ENCODE measurements around the gene DCC. TPM values are rescaled to one million over a fixed set of nuclear protein-coding genes. Genes with fewer than 3 reads are reported as not detected.

Gene DCC
- total and polyA plus RNA-seq, 5 donors from 2014 or later, result not detected

GRCh38 chr18:52999633-53000032, 659.6 kb downstream of the DCC start:
- Mint-ChIP-seq H3K4me3 (no peak overlapping the region), H3K27me3 (no peaks in the 10 kb centered on the region), H3K9me3 (peaks cover 2 to 15% (median 7%) of the 10 kb centered on the region in 7 donors), H3K27ac (no peak overlapping the region), H3K4me1 (no peaks in the 10 kb centered on the region), H3K36me3 (no peaks in the 10 kb centered on the region)
- Histone ChIP-seq H3K4me3 (ENCODE audit: low read depth, low read length) (no peak overlapping the region), H3K4me1 (ENCODE audit: control insufficient read depth, insufficient read depth, low read length, poor library complexity, severe bottlenecking) (no peaks in the 10 kb centered on the region), H3K9me3 (ENCODE audit: control insufficient read depth in 2 of 2, low read length in 2 of 2) (no peaks in the 10 kb centered on the region), H3K36me3 (ENCODE audit: control insufficient read depth, insufficient read depth, low read length) (no peaks in the 10 kb centered on the region), H3K27ac (ENCODE audit: insufficient read depth, low read length, poor library complexity, severe bottlenecking) (no peak overlapping the region), H3K27me3 (ENCODE audit: control insufficient read depth, insufficient read depth, low read length) (no peaks in the 10 kb centered on the region)
- ATAC-seq (ENCODE audit: low read depth in 2 of 2) (no peak), DNase-seq (no peak)

GRCh38 chr18:53004798-53005197, 664.8 kb downstream of the DCC start:
- Mint-ChIP-seq H3K4me3 (no peak overlapping the region), H3K27ac (no peak overlapping the region), H3K36me3 (no peaks in the 10 kb centered on the region), H3K9me3 (peaks cover 2 to 11% (median 6%) of the 10 kb centered on the region in 7 donors), H3K4me1 (no peaks in the 10 kb centered on the region), H3K27me3 (no peaks in the 10 kb centered on the region)
- H3K27me3 ChIP-seq (ENCODE audit: control insufficient read depth, insufficient read depth, low read length), result no peaks in the 10 kb centered on the region
- H3K4me1 ChIP-seq (ENCODE audit: control insufficient read depth, insufficient read depth, low read length, poor library complexity, severe bottlenecking), result no peaks in the 10 kb centered on the region
- no peaks in the 10 kb centered on the region for H3K9me3 ChIP-seq (ENCODE audit: control insufficient read depth in 2 of 2, low read length in 2 of 2)
- H3K27ac ChIP-seq (ENCODE audit: insufficient read depth, low read length, poor library complexity, severe bottlenecking), result no peak overlapping the region
- DNase-seq, result no peak
- H3K4me3 ChIP-seq (ENCODE audit: low read depth, low read length), result no peak overlapping the region
- no peak for ATAC-seq (ENCODE audit: low read depth in 2 of 2)
- no peaks in the 10 kb centered on the region for H3K36me3 ChIP-seq (ENCODE audit: control insufficient read depth, insufficient read depth, low read length)

GRCh38 chr18:53018791-53019190, 678.8 kb downstream of the DCC start:
- H3K4me1 ChIP-seq (ENCODE audit: control insufficient read depth, insufficient read depth, low read length, poor library complexity, severe bottlenecking), result no peaks in the 10 kb centered on the region
- Mint-ChIP-seq H3K27ac (no peak overlapping the region), H3K27me3 (no peaks in the 10 kb centered on the region), H3K36me3 (no peaks in the 10 kb centered on the region), H3K9me3 (peaks cover 0 to 13% (median 3%) of the 10 kb centered on the region in 7 donors), H3K4me3 (no peak overlapping the region), H3K4me1 (no peaks in the 10 kb centered on the region)
- no peaks in the 10 kb centered on the region for H3K36me3 ChIP-seq (ENCODE audit: control insufficient read depth, insufficient read depth, low read length)
- no peaks in the 10 kb centered on the region for H3K27me3 ChIP-seq (ENCODE audit: control insufficient read depth, insufficient read depth, low read length)
- DNase-seq, result no peak
- H3K27ac ChIP-seq (ENCODE audit: insufficient read depth, low read length, poor library complexity, severe bottlenecking), result no peak overlapping the region
- ATAC-seq (ENCODE audit: low read depth in 2 of 2), result no peak
- H3K9me3 ChIP-seq (ENCODE audit: control insufficient read depth in 2 of 2, low read length in 2 of 2), result no peaks in the 10 kb centered on the region
- no peak overlapping the region for H3K4me3 ChIP-seq (ENCODE audit: low read depth, low read length)

GRCh38 chr18:53025247-53025646, 685.2 kb downstream of the DCC start:
- Mint-ChIP-seq H3K36me3 (no peaks in the 10 kb centered on the region), H3K27me3 (no peaks in the 10 kb centered on the region), H3K9me3 (peaks cover 0 to 22% (median 5%) of the 10 kb centered on the region in 7 donors), H3K27ac (no peak overlapping the region), H3K4me3 (no peak overlapping the region), H3K4me1 (no peaks in the 10 kb centered on the region)
- Histone ChIP-seq H3K4me1 (ENCODE audit: control insufficient read depth, insufficient read depth, low read length, poor library complexity, severe bottlenecking) (no peaks in the 10 kb centered on the region), H3K36me3 (ENCODE audit: control insufficient read depth, insufficient read depth, low read length) (no peaks in the 10 kb centered on the region), H3K9me3 (ENCODE audit: control insufficient read depth in 2 of 2, low read length in 2 of 2) (peaks cover 0 to 2% of the 10 kb centered on the region in 2 experiments), H3K27me3 (ENCODE audit: control insufficient read depth, insufficient read depth, low read length) (no peaks in the 10 kb centered on the region), H3K4me3 (ENCODE audit: low read depth, low read length) (no peak overlapping the region), H3K27ac (ENCODE audit: insufficient read depth, low read length, poor library complexity, severe bottlenecking) (no peak overlapping the region)
- ATAC-seq (ENCODE audit: low read depth in 2 of 2) (no peak), DNase-seq (no peak)

- ATAC-seq (ENCODE audit: low read depth in 2 of 2), result no peak
- H3K4me3 Mint-ChIP-seq, result no peak overlapping the region
- no peak overlapping the region for H3K27ac ChIP-seq (ENCODE audit: insufficient read depth, low read length, poor library complexity, severe bottlenecking)
- peaks cover 0 to 2% of the 10 kb centered on the region in 2 experiments for H3K9me3 ChIP-seq (ENCODE audit: control insufficient read depth in 2 of 2, low read length in 2 of 2)
- H3K4me3 ChIP-seq (ENCODE audit: low read depth, low read length), result no peak overlapping the region
- H3K4me1 Mint-ChIP-seq, result no peaks in the 10 kb centered on the region
- H3K27me3 Mint-ChIP-seq, result no peaks in the 10 kb centered on the region
- H3K4me1 ChIP-seq (ENCODE audit: control insufficient read depth, insufficient read depth, low read length, poor library complexity, severe bottlenecking), result no peaks in the 10 kb centered on the region
- H3K36me3 ChIP-seq (ENCODE audit: control insufficient read depth, insufficient read depth, low read length), result no peaks in the 10 kb centered on the region
- no peaks in the 10 kb centered on the region for H3K27me3 ChIP-seq (ENCODE audit: control insufficient read depth, insufficient read depth, low read length)
- H3K9me3 Mint-ChIP-seq, result peaks cover 0 to 15% (median 5%) of the 10 kb centered on the region in 7 donors
- H3K36me3 Mint-ChIP-seq, result no peaks in the 10 kb centered on the region
- no peak for DNase-seq
- no peak overlapping the region for H3K27ac Mint-ChIP-seq
Measured at GRCh38 chr18:53028565-53028964, 688.6 kb downstream of the DCC start.

- Histone ChIP-seq H3K27me3 (ENCODE audit: control insufficient read depth, insufficient read depth, low read length) (no peaks in the 10 kb centered on the region), H3K4me3 (ENCODE audit: low read depth, low read length) (no peak overlapping the region), H3K4me1 (ENCODE audit: control insufficient read depth, insufficient read depth, low read length, poor library complexity, severe bottlenecking) (no peaks in the 10 kb centered on the region), H3K9me3 (ENCODE audit: control insufficient read depth in 2 of 2, low read length in 2 of 2) (no peaks in the 10 kb centered on the region), H3K36me3 (ENCODE audit: control insufficient read depth, insufficient read depth, low read length) (no peaks in the 10 kb centered on the region), H3K27ac (ENCODE audit: insufficient read depth, low read length, poor library complexity, severe bottlenecking) (no peak overlapping the region)
- Mint-ChIP-seq H3K27me3 (no peaks in the 10 kb centered on the region), H3K4me1 (no peaks in the 10 kb centered on the region), H3K4me3 (no peak overlapping the region), H3K36me3 (no peaks in the 10 kb centered on the region), H3K27ac (no peak overlapping the region), H3K9me3 (peaks cover 0 to 2% (median 0%) of the 10 kb centered on the region in 7 donors)
- DNase-seq (no peak), ATAC-seq (ENCODE audit: low read depth in 2 of 2) (no peak)
Measured at GRCh38 chr18:53033128-53033527, 693.1 kb downstream of the DCC start.

GRCh38 chr18:53038608-53039007, 698.6 kb downstream of the DCC start:
- Mint-ChIP-seq H3K27ac (no peak overlapping the region), H3K4me3 (no peak overlapping the region), H3K4me1 (no peaks in the 10 kb centered on the region), H3K36me3 (no peaks in the 10 kb centered on the region), H3K9me3 (peaks cover 0 to 12% (median 8%) of the 10 kb centered on the region in 7 donors), H3K27me3 (no peaks in the 10 kb centered on the region)
- Histone ChIP-seq H3K27ac (ENCODE audit: insufficient read depth, low read length, poor library complexity, severe bottlenecking) (no peak overlapping the region), H3K27me3 (ENCODE audit: control insufficient read depth, insufficient read depth, low read length) (no peaks in the 10 kb centered on the region), H3K4me1 (ENCODE audit: control insufficient read depth, insufficient read depth, low read length, poor library complexity, severe bottlenecking) (no peaks in the 10 kb centered on the region), H3K9me3 (ENCODE audit: control insufficient read depth in 2 of 2, low read length in 2 of 2) (no peaks in the 10 kb centered on the region), H3K36me3 (ENCODE audit: control insufficient read depth, insufficient read depth, low read length) (no peaks in the 10 kb centered on the region), H3K4me3 (ENCODE audit: low read depth, low read length) (no peak overlapping the region)
- ATAC-seq (ENCODE audit: low read depth in 2 of 2) (no peak), DNase-seq (no peak)

- H3K36me3 Mint-ChIP-seq, result no peaks in the 10 kb centered on the region
- no peaks in the 10 kb centered on the region for H3K4me1 Mint-ChIP-seq
- H3K9me3 Mint-ChIP-seq, result peaks cover 4 to 16% (median 8%) of the 10 kb centered on the region in 7 donors
- Histone ChIP-seq H3K27me3 (ENCODE audit: control insufficient read depth, insufficient read depth, low read length) (no peaks in the 10 kb centered on the region), H3K4me3 (ENCODE audit: low read depth, low read length) (no peak overlapping the region), H3K36me3 (ENCODE audit: control insufficient read depth, insufficient read depth, low read length) (no peaks in the 10 kb centered on the region), H3K27ac (ENCODE audit: insufficient read depth, low read length, poor library complexity, severe bottlenecking) (no peak overlapping the region), H3K9me3 (ENCODE audit: control insufficient read depth in 2 of 2, low read length in 2 of 2) (peaks cover 0 to 4% of the 10 kb centered on the region in 2 experiments), H3K4me1 (ENCODE audit: control insufficient read depth, insufficient read depth, low read length, poor library complexity, severe bottlenecking) (no peaks in the 10 kb centered on the region)
- no peak for DNase-seq
- no peak overlapping the region for H3K4me3 Mint-ChIP-seq
- ATAC-seq (ENCODE audit: low read depth in 2 of 2), result no peak
- no peak overlapping the region for H3K27ac Mint-ChIP-seq
- no peaks in the 10 kb centered on the region for H3K27me3 Mint-ChIP-seq
Measured at GRCh38 chr18:53040286-53040685, 700.3 kb downstream of the DCC start.
